GM23338 (cell line): ENCODE measurements around the gene EYA3.

Experiments used
- EZH2phosphoT487 ChIP-seq: fragments of 200-600 bp; sonication (generic); IDR thresholded peaks from one replicate; pipeline ENCODE4 v1.8.1; 2018; ENCODE audit warnings: antibody characterized with exemption; ENCODE audit not compliant: unreplicated experiment
- JUNB ChIP-seq: IDR thresholded peaks from one replicate; pipeline ENCODE4 v1.6.1; 2016; ENCODE audit warnings: antibody characterized with exemption; ENCODE audit not compliant: unreplicated experiment
- POLR2AphosphoS5 ChIP-seq: IDR thresholded peaks from 2 replicates; pipeline ENCODE4 v1.6.1; 2016; ENCODE audit warnings: antibody characterized with exemption, low read depth
- STAT1 ChIP-seq: IDR thresholded peaks from one replicate; pipeline ENCODE4 v1.6.1; 2016; ENCODE audit warnings: antibody characterized with exemption; ENCODE audit not compliant: unreplicated experiment
- TF ChIP-seq, protein P1 (sequence below): IDR thresholded peaks from 2 replicates; pipeline ENCODE4 v1.6.1; 2016; ENCODE audit warnings: antibody characterized with exemption
- TF ChIP-seq, protein P2 (sequence below), 2 experiments: fragments of 200-600 bp in 1 of 2; sonication (generic) in 1 of 2; conservative IDR thresholded peaks; 2 replicates each; pipeline versions ENCODE4 v1.5.1 to v1.6.1; 2016 to 2017; ENCODE audit warnings: antibody characterized with exemption in 2 of 2, low read depth in 2 of 2, mild to moderate bottlenecking in 2 of 2, moderate library complexity in 1 of 2
- TF ChIP-seq, protein P3 (sequence below): fragments of 250-450 bp; sonication (Bioruptor Pico); IDR thresholded peaks from 2 replicates; pipeline ENCODE4 v1.5.0; 2020; ENCODE audit warnings: mild to moderate bottlenecking, moderate library complexity

DNA sequence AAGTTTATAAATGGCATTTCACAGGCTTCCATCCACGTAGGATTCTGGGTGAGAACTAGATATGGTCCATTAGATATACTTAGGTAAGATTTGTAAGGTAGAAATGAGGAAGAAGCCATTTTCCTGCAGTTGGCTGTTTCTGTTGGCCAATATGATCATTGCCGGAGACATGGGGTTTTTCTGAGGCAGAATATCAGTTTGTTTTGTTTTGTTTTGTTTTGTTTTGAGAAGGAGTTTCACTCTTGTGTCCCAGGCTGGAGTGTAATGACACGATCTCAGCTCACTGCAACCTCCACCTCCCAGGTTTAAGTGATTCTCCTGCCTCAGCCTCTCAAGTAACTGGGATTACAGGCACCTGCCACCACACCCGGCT is 8.7 kb upstream of the EYA3 start:
- TF ChIP-seq, protein P1, sequence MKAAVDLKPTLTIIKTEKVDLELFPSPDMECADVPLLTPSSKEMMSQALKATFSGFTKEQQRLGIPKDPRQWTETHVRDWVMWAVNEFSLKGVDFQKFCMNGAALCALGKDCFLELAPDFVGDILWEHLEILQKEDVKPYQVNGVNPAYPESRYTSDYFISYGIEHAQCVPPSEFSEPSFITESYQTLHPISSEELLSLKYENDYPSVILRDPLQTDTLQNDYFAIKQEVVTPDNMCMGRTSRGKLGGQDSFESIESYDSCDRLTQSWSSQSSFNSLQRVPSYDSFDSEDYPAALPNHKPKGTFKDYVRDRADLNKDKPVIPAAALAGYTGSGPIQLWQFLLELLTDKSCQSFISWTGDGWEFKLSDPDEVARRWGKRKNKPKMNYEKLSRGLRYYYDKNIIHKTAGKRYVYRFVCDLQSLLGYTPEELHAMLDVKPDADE = no peak
- TF ChIP-seq STAT1 = no peak
- TF ChIP-seq, protein P2, sequence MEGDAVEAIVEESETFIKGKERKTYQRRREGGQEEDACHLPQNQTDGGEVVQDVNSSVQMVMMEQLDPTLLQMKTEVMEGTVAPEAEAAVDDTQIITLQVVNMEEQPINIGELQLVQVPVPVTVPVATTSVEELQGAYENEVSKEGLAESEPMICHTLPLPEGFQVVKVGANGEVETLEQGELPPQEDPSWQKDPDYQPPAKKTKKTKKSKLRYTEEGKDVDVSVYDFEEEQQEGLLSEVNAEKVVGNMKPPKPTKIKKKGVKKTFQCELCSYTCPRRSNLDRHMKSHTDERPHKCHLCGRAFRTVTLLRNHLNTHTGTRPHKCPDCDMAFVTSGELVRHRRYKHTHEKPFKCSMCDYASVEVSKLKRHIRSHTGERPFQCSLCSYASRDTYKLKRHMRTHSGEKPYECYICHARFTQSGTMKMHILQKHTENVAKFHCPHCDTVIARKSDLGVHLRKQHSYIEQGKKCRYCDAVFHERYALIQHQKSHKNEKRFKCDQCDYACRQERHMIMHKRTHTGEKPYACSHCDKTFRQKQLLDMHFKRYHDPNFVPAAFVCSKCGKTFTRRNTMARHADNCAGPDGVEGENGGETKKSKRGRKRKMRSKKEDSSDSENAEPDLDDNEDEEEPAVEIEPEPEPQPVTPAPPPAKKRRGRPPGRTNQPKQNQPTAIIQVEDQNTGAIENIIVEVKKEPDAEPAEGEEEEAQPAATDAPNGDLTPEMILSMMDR (conservative IDR thresholded peaks at IDR 0.05; ENCODE audit: low read depth in 2 of 2) = no peak
- TF ChIP-seq JUNB = no peak
- TF ChIP-seq POLR2AphosphoS5 = no peak
- no peak for TF ChIP-seq EZH2phosphoT487
- TF ChIP-seq, protein P3, sequence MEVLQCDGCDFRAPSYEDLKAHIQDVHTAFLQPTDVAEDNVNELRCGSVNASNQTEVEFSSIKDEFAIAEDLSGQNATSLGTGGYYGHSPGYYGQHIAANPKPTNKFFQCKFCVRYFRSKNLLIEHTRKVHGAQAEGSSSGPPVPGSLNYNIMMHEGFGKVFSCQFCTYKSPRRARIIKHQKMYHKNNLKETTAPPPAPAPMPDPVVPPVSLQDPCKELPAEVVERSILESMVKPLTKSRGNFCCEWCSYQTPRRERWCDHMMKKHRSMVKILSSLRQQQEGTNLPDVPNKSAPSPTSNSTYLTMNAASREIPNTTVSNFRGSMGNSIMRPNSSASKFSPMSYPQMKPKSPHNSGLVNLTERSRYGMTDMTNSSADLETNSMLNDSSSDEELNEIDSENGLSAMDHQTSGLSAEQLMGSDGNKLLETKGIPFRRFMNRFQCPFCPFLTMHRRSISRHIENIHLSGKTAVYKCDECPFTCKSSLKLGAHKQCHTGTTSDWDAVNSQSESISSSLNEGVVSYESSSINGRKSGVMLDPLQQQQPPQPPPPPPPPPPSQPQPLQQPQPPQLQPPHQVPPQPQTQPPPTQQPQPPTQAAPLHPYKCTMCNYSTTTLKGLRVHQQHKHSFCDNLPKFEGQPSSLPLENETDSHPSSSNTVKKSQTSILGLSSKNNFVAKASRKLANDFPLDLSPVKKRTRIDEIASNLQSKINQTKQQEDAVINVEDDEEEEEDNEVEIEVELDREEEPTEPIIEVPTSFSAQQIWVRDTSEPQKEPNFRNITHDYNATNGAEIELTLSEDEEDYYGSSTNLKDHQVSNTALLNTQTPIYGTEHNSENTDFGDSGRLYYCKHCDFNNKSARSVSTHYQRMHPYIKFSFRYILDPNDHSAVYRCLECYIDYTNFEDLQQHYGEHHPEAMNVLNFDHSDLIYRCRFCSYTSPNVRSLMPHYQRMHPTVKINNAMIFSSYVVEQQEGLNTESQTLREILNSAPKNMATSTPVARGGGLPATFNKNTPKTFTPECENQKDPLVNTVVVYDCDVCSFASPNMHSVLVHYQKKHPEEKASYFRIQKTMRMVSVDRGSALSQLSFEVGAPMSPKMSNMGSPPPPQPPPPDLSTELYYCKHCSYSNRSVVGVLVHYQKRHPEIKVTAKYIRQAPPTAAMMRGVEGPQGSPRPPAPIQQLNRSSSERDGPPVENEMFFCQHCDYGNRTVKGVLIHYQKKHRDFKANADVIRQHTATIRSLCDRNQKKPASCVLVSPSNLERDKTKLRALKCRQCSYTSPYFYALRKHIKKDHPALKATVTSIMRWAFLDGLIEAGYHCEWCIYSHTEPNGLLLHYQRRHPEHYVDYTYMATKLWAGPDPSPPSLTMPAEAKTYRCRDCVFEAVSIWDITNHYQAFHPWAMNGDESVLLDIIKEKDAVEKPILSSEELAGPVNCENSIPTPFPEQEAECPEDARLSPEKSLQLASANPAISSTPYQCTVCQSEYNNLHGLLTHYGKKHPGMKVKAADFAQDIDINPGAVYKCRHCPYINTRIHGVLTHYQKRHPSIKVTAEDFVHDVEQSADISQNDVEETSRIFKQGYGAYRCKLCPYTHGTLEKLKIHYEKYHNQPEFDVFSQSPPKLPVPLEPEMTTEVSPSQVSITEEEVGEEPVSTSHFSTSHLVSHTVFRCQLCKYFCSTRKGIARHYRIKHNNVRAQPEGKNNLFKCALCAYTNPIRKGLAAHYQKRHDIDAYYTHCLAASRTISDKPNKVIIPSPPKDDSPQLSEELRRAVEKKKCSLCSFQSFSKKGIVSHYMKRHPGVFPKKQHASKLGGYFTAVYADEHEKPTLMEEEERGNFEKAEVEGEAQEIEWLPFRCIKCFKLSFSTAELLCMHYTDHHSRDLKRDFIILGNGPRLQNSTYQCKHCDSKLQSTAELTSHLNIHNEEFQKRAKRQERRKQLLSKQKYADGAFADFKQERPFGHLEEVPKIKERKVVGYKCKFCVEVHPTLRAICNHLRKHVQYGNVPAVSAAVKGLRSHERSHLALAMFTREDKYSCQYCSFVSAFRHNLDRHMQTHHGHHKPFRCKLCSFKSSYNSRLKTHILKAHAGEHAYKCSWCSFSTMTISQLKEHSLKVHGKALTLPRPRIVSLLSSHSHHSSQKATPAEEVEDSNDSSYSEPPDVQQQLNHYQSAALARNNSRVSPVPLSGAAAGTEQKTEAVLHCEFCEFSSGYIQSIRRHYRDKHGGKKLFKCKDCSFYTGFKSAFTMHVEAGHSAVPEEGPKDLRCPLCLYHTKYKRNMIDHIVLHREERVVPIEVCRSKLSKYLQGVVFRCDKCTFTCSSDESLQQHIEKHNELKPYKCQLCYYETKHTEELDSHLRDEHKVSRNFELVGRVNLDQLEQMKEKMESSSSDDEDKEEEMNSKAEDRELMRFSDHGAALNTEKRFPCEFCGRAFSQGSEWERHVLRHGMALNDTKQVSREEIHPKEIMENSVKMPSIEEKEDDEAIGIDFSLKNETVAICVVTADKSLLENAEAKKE = no peak
